HEK293T (cell line): ENCODE measurements around the gene MICAL1.
A peak's percentile ranks its signal among the peaks of the same experiment; 100 is the strongest.

Experiments
- CTCF ChIA-PET: fragments of 350-600 bp; formaldehyde crosslinking; extraction: SDS; loops from one replicate; lab custom pipeline; 2021; ENCODE audit warnings: antibody characterized with exemption, inconsistent platforms; lab: Yijun Ruan, JAX
- POLR2A ChIA-PET: fragments of 350-600 bp; formaldehyde crosslinking; extraction: SDS; loops from one replicate; lab custom pipeline; 2020; ENCODE audit warnings: antibody characterized with exemption, inconsistent platforms; lab: Yijun Ruan, JAX
- DNase-seq: peaks from one replicate; pipeline ENCODE4 v3.0.0; 2012; ENCODE audit warnings: mixed read lengths; ENCODE audit errors: extremely low spot score
- ARNT ChIP-seq: fragments of 450-650 bp; IDR thresholded peaks from 2 replicates; pipeline ENCODE4 v1.6.1; 2017; ENCODE audit warnings: mild to moderate bottlenecking
- BHLHE40 ChIP-seq: fragments of 450-650 bp; IDR thresholded peaks from 2 replicates; pipeline ENCODE4 v1.6.1; 2016; ENCODE audit warnings: mild to moderate bottlenecking, moderate library complexity, borderline replicate concordance
- CTBP1 ChIP-seq: fragments of 450-650 bp; IDR thresholded peaks from 2 replicates; pipeline ENCODE4 v1.6.1; 2016; ENCODE audit warnings: borderline replicate concordance
- ELF4 ChIP-seq: fragments of 450-650 bp; IDR thresholded peaks from 2 replicates; pipeline ENCODE4 v1.6.1; 2017; ENCODE audit warnings: antibody characterized with exemption
- FOXA1 ChIP-seq: fragments of 450-650 bp; IDR thresholded peaks from 2 replicates; pipeline ENCODE4 v1.6.1; 2016; ENCODE audit warnings: mild to moderate bottlenecking
- FOXK2 ChIP-seq: fragments of 450-650 bp; IDR thresholded peaks from 2 replicates; pipeline ENCODE4 v1.6.1; 2016; ENCODE audit warnings: mild to moderate bottlenecking
- FOXM1 ChIP-seq: fragments of 450-650 bp; IDR thresholded peaks from 2 replicates; pipeline ENCODE4 v1.6.1; 2017; ENCODE audit warnings: mild to moderate bottlenecking, borderline replicate concordance
- HDGF ChIP-seq: fragments of 450-650 bp; IDR thresholded peaks from 2 replicates; pipeline ENCODE4 v1.6.1; 2017; ENCODE audit warnings: antibody characterized with exemption, borderline replicate concordance
- L3MBTL2 ChIP-seq: fragments of 450-650 bp; conservative IDR thresholded peaks from 2 replicates; pipeline ENCODE4 v1.6.1; 2016; ENCODE audit warnings: mild to moderate bottlenecking
- LEF1 ChIP-seq: fragments of 450-650 bp; IDR thresholded peaks from 2 replicates; pipeline ENCODE4 v1.6.1; 2017; ENCODE audit warnings: mild to moderate bottlenecking, borderline replicate concordance
- NFRKB ChIP-seq: fragments of 450-650 bp; IDR thresholded peaks from 2 replicates; pipeline ENCODE4 v1.6.1; 2016; ENCODE audit warnings: mild to moderate bottlenecking, moderate library complexity
- PKNOX1 ChIP-seq: fragments of 450-650 bp; IDR thresholded peaks from 2 replicates; pipeline ENCODE4 v1.6.1; 2016
- SP1 ChIP-seq: fragments of 450-650 bp; IDR thresholded peaks from 2 replicates; pipeline ENCODE4 v1.6.1; 2017
- SUZ12 ChIP-seq: fragments of 450-650 bp; IDR thresholded peaks from 2 replicates; pipeline ENCODE4 v1.6.1; 2016; ENCODE audit warnings: mild to moderate bottlenecking
- TARDBP ChIP-seq: fragments of 450-650 bp; IDR thresholded peaks from 2 replicates; pipeline ENCODE4 v1.6.1; 2016
- ZNF384 ChIP-seq: fragments of 450-650 bp; IDR thresholded peaks from 2 replicates; pipeline ENCODE4 v1.6.1; 2016

Gene MICAL1

DNA sequence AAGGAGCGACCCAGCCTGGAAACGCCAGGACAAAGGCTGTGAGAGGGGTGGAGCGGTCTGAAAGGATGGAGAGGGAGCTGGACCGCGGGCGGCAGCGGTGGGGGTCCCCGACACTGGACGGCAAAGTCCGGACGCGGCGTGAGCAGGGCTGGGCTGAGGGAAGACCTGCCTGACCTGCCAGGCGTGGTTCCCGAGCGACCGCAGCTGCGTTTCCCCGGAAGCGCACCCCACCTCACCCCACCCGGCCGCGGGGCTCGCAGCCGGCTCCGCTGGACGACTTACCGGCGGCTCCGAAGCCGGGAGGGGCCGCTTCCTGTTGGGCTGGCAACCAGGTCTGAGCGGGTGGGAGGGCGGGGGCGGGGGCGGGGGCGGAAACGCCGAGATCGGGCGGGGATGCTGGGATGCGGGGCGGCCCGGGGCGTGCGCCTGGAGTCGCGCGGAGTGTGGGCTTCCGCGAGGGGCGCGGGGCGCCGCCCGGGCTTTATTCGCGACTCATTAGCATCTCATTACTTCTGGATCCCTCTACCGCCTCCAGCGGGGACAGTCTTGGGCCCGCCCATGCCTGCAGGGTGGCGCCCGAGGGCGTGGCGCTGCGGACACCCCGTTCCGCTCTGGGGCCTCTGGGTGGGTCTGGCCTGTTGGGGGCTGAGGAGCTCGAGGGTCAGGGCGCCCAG lies at the start of gene MICAL1:
TSS of gene MICAL1 (minus strand) at position 336 of the 674 bp plus-strand sequence. CDS start 1,576 bp downstream, outside the sequence.
- peak; percentile 58 for DNase-seq
- POLR2A ChIA-PET: interaction anchor here (1.9 to 6.2 kb wide), 2 partner anchors 10 to 13 kb away, joined by 6 to 39 read pairs; partner anchors contain the start of genes PPIL6 and SMPD2
- no peak for TF ChIP-seq SP1
- TF ChIP-seq TARDBP: no peak
- TF ChIP-seq ARNT: no peak
- no peak for TF ChIP-seq ELF4
- no peak for TF ChIP-seq FOXA1
- TF ChIP-seq FOXM1: no peak
- TF ChIP-seq CTBP1: no peak
- TF ChIP-seq BHLHE40: no peak
- CTCF ChIA-PET: no interaction called here

DNA sequence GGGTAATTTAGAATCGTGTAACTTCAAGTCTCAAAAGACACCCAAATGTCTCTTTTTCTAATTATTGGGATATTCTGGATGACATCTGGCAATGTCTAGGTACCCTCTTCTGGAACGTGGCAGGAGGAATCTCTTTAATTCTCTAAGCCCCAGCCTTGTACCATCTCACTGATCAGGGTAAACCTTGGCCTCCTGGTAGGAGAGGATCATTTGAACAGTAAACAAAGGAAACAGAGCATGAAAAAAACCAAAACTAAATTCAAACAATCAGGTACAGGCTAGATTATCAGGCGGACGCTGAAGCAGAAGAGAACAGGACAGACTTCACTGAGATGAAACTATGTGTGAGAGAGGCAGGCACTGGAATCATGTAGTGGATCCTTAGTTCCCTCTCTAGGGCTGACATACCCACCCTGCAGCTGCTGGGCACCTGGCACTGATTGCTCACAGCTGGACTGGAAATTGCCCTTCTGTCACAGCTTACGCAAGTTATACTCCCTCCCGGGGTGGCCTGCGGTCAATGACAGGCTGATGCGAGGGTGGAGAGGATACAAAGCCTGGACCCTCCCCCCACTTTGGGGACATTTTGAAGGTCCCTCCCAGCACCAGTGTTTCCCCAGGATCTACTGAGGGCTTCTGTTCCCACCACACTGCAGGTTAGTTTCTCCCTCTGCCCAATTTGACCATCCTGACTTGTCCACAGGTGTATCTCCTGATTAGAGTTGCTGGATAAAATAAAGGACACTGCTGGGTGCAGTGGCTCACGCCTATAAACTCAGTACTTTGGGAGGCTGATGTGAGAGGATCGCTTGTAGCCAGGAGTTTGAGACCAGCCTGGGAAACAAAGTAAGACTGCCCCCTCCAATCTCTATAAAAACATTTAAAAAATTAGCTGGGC lies 48.0 kb upstream of the MICAL1 start:
- ChIA-PET POLR2A (no interaction called here), CTCF (no interaction called here)
- no peak for TF ChIP-seq FOXA1
- no peak for TF ChIP-seq TARDBP
- TF ChIP-seq L3MBTL2: no peak
- no peak for TF ChIP-seq LEF1
- no peak for TF ChIP-seq SP1
- no peak for TF ChIP-seq BHLHE40
- no peak for TF ChIP-seq FOXM1
- no peak for TF ChIP-seq ZNF384
- TF ChIP-seq HDGF: no peak
- no peak for TF ChIP-seq ELF4
- TF ChIP-seq CTBP1: no peak
- TF ChIP-seq NFRKB: no peak
- no peak for TF ChIP-seq SUZ12
- no peak for TF ChIP-seq FOXK2
- no peak for TF ChIP-seq PKNOX1
- TF ChIP-seq ARNT: no peak
- no peak for DNase-seq

GRCh38 chr6:109498936-109499335 lies 43.4 kb upstream of the MICAL1 start:
- ChIA-PET POLR2A (no interaction called here), CTCF (no interaction called here)
- TF ChIP-seq SP1 (no peak), FOXA1 (no peak), ELF4 (no peak), FOXK2 (no peak), HDGF (no peak)
- no peak for DNase-seq

- no peak for DNase-seq
- ChIA-PET POLR2A (no interaction called here), CTCF (no interaction called here)
- no peak for TF ChIP-seq BHLHE40
- TF ChIP-seq HDGF: no peak
- TF ChIP-seq FOXM1: no peak
- TF ChIP-seq FOXK2: no peak
- TF ChIP-seq ELF4: no peak
- TF ChIP-seq NFRKB: no peak
- TF ChIP-seq TARDBP: no peak
- no peak for TF ChIP-seq CTBP1
- TF ChIP-seq SP1: no peak
- no peak for TF ChIP-seq FOXA1
- no peak for TF ChIP-seq L3MBTL2
- no peak for TF ChIP-seq LEF1
- no peak for TF ChIP-seq ZNF384
- TF ChIP-seq SUZ12: no peak
- TF ChIP-seq ARNT: no peak
- TF ChIP-seq PKNOX1: no peak
Measured at GRCh38 chr6:109498052-109498451, 42.5 kb upstream of the MICAL1 start.

GRCh38 chr6:109496036-109496772 lies 40.6 kb upstream of the MICAL1 start:
- ChIA-PET POLR2A (no interaction called here), CTCF (interaction anchor here (0.6 kb wide), 1 partner anchor 11 kb away, joined by 3 read pairs; no protein-coding TSS in a partner anchor)
- DNase-seq: no peak
- TF ChIP-seq SP1: no peak
- TF ChIP-seq FOXA1: no peak
- no peak for TF ChIP-seq L3MBTL2
- no peak for TF ChIP-seq ARNT
- no peak for TF ChIP-seq FOXM1
- TF ChIP-seq ZNF384: no peak
- no peak for TF ChIP-seq BHLHE40
- TF ChIP-seq FOXK2: no peak
- TF ChIP-seq HDGF: no peak
- no peak for TF ChIP-seq PKNOX1
- no peak for TF ChIP-seq NFRKB
- TF ChIP-seq SUZ12: no peak
- TF ChIP-seq ELF4: no peak
- TF ChIP-seq LEF1: no peak
